GM23248 (cell line): Measurements from ENCODE around the gene TCAIM.

Experiments used
- EZH2 ChIP-seq: fragments of 200-600 bp; sonication (generic); IDR thresholded peaks from 2 replicates; pipeline ENCODE4 v1.6.1; 2018; ENCODE audit warnings: antibody characterized with exemption, mild to moderate bottlenecking; ENCODE audit not compliant: insufficient read depth, poor library complexity, severe bottlenecking
- EZH2phosphoT487 ChIP-seq: fragments of 200-600 bp; sonication (generic); IDR thresholded peaks from 2 replicates; pipeline ENCODE4 v1.6.1; 2018; ENCODE audit warnings: antibody characterized with exemption, moderate library complexity, mild to moderate bottlenecking, low read depth; ENCODE audit not compliant: insufficient read depth

DNA sequence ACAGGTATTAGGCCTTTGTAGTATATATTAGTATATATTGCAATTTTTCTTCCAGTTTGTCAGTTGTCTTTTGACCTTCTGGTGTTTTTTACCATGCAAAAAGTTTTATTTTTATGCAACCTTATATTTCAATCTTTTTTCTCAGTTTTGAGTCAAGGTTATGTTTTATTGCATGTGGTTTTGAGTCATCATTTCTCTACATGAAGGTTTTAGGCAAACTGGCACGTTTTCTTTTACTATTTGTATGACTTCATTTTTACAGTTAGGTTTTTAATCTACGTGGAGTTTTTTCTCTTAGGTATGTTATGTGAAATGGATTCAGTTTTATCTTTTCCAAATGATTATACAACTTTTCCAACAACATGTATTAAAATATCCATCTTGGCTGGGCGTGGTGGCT lies 36.8 kb upstream of the TCAIM start:
- TF ChIP-seq EZH2phosphoT487 (no peak), EZH2 (no peak)
